Tibial nerve (tissue), 4 donors: ENCODE data around the gene OR3A1.
"Not testable (repeated sequence)": the region's sequence is repeated elsewhere in the genome, so short reads cannot be mapped to it uniquely, and the experiment has no call there.

Source experiments
- EP300 ChIP-seq, 2 donors: sonication (generic); formaldehyde crosslinking; IDR thresholded peaks; one replicate each; pipeline ENCODE4 v1.6.1; 2017; ENCODE audit warnings: antibody characterized with exemption in 2 of 2, mild to moderate bottlenecking in 1 of 2
- POLR2A ChIP-seq, 2 donors: fragments of 450-650 bp; IDR thresholded peaks; one replicate each; pipeline ENCODE4 v1.6.1; 2017; ENCODE audit warnings: antibody characterized with exemption in 2 of 2, mild to moderate bottlenecking in 2 of 2, moderate library complexity in 2 of 2
- TF ChIP-seq, protein P1 (sequence below), 5 experiments: fragments of 200-600 bp in 3 of 5; fragments of 450-650 bp in 2 of 5; sonication (generic) in 3 of 5; IDR thresholded peaks; one replicate each; pipeline ENCODE4 v1.5.1; 2016 to 2019; ENCODE audit warnings: antibody characterized with exemption in 5 of 5, mild to moderate bottlenecking in 3 of 5, moderate library complexity in 2 of 5

DNA sequence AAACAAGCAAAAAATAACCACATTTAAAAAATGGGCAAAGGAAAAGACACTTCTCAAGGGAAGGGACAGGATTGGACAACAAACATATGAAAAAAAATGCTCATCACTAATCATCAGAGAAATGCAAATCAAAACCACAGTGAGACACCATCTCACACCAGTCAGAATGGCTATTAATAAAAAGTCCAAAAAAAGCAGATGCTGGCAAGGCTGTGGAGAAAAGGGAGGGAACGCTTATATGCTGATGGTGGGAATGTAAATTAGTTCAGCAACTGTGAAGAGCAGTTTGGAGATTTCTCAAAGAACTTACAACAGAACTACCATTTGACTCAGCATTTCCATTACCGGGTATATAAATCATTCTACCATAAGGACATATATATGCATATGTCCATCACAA is 49.1 kb downstream of the OR3A1 start:
- TF ChIP-seq, protein P1, sequence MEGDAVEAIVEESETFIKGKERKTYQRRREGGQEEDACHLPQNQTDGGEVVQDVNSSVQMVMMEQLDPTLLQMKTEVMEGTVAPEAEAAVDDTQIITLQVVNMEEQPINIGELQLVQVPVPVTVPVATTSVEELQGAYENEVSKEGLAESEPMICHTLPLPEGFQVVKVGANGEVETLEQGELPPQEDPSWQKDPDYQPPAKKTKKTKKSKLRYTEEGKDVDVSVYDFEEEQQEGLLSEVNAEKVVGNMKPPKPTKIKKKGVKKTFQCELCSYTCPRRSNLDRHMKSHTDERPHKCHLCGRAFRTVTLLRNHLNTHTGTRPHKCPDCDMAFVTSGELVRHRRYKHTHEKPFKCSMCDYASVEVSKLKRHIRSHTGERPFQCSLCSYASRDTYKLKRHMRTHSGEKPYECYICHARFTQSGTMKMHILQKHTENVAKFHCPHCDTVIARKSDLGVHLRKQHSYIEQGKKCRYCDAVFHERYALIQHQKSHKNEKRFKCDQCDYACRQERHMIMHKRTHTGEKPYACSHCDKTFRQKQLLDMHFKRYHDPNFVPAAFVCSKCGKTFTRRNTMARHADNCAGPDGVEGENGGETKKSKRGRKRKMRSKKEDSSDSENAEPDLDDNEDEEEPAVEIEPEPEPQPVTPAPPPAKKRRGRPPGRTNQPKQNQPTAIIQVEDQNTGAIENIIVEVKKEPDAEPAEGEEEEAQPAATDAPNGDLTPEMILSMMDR (IDR thresholded peaks at IDR 0.05): not testable (repeated sequence)
- not testable (repeated sequence) for TF ChIP-seq POLR2A, EP300 (IDR thresholded peaks at IDR 0.05)
